Lung (tissue), 12 donors: ENCODE data around the gene INPP4B. TPM values are rescaled to one million over a fixed set of nuclear protein-coding genes. Genes with fewer than 3 reads are reported as not detected.
A peak's percentile ranks its signal among the peaks of the same experiment; 100 is the strongest.

Experiments
- ATAC-seq: fragments of 200-7000 bp; cut with Tn5 transposase; one replicate; pipeline ENCODE4 v1.9.1; 2020; ENCODE audit warnings: moderate number of reproducible peaks; ENCODE audit not compliant: insufficient read depth, low FRiP score
- DNase-seq, 3 donors: peaks; one replicate each; pipeline ENCODE4 v3.0.0-alpha.2; 2013 to 2017
- H3K27ac ChIP-seq, 2 donors: one replicate each; pipeline ENCODE4 v1.5.1; 2013; ENCODE audit warnings: mild to moderate bottlenecking in 2 of 2, moderate library complexity in 2 of 2, control low read depth in 1 of 2, inconsistent platforms in 1 of 2, low read depth in 1 of 2, low read length in 1 of 2
- H3K27me3 ChIP-seq, 3 donors: one replicate each; pipeline ENCODE4 v1.5.1; 2013; ENCODE audit warnings: low read length in 2 of 3; ENCODE audit not compliant: control insufficient read depth in 3 of 3, insufficient read depth in 3 of 3
- H3K36me3 ChIP-seq, 4 donors: one replicate each; pipeline ENCODE4 v1.5.1; 2013; ENCODE audit warnings: low read length in 4 of 4, mild to moderate bottlenecking in 1 of 4, moderate library complexity in 1 of 4; ENCODE audit not compliant: control insufficient read depth in 4 of 4, insufficient read depth in 4 of 4
- H3K4me1 ChIP-seq, 5 donors: one replicate each; pipeline ENCODE4 v1.5.1; 2013; ENCODE audit warnings: low read length in 5 of 5, mild to moderate bottlenecking in 2 of 5, moderate library complexity in 1 of 5; ENCODE audit not compliant: control insufficient read depth in 5 of 5, insufficient read depth in 5 of 5
- H3K4me3 ChIP-seq: one replicate; pipeline ENCODE4 v1.5.1; 2013; ENCODE audit warnings: mild to moderate bottlenecking, control low read depth, moderate library complexity
- H3K9ac ChIP-seq, 2 donors: one replicate each; pipeline ENCODE4 v1.5.1; 2013; ENCODE audit warnings: low read length in 2 of 2, control low read depth in 1 of 2; ENCODE audit not compliant: insufficient read depth in 1 of 2
- H3K9me3 ChIP-seq, 4 donors: one replicate each; pipeline ENCODE4 v1.5.1; 2013; ENCODE audit warnings: low read length in 3 of 4, mild to moderate bottlenecking in 1 of 4, moderate library complexity in 1 of 4; ENCODE audit not compliant: control insufficient read depth in 4 of 4, insufficient read depth in 3 of 4
- CTCF ChIP-seq: IDR thresholded peaks from 2 replicates; pipeline ENCODE4 v1.5.1; 2012; ENCODE audit warnings: mild to moderate bottlenecking; ENCODE audit errors: control extremely low read depth, extremely low read depth
- WGBS, 2 donors: extraction: QIAGEN DNeasy Blood & Tissue Kit; methylation state at CpG; one replicate each; pipeline ENCODE4 v1.1.7; 2013; 5-methylcytosine and 5-hydroxymethylcytosine counted together
- polyA plus RNA-seq, 2 donors: library from polyadenylated mRNA; stranded (reverse); fragments of 200-250 nt; gene quantifications; one replicate each; pipeline ENCODE4 v1.2.1, GENCODE V29; 2013
- total RNA-seq, 2 donors: library from RNA; depleted of rRNA in 1 of 2; stranded (reverse); fragments of >200 nt in 1 of 2; gene quantifications; one replicate each; pipeline ENCODE4 v1.2.1, GENCODE V29; 2014 to 2021
- donor health status: control.
- donor health status: control.
- donor health status: Bipolar disorder and iron deficiency.
- donor health status: healthy.
- donor health status: DM: yes; HTN: yes; CAD: no.

The INPP4B gene
- total and polyA plus RNA-seq, 4 donors: 2.4 to 32.6 (median 5.6) TPM

- no peak overlapping the region for H3K4me3 ChIP-seq
- H3K36me3 ChIP-seq: peaks cover 0 to 4% (median 0%) of the 10 kb centered on the region in 4 donors
- H3K27me3 ChIP-seq: no peaks in the 10 kb centered on the region
- no peaks in the 10 kb centered on the region for H3K9me3 ChIP-seq
- peak in 2 of 3 donors; percentile 38 to 51 for DNase-seq
- no peak for TF ChIP-seq CTCF
- H3K9ac ChIP-seq: no peak overlapping the region
- no peak overlapping the region for H3K27ac ChIP-seq
- no peak for ATAC-seq
- WGBS, 2 donors: 62 to 88% methylated on average over 2 of the region's 2 CpGs
- peaks cover 0 to 15% (median 3%) of the 10 kb centered on the region in 5 donors for H3K4me1 ChIP-seq
Observed at GRCh38 chr4:142316025-142316424, 530.1 kb downstream of the INPP4B start.

- peaks cover 0 to 4% (median 0%) of the 10 kb centered on the region in 4 donors for H3K36me3 ChIP-seq
- no peak overlapping the region for H3K4me3 ChIP-seq
- ATAC-seq (no peak), DNase-seq (peak; percentile 11 to 61 (median 22))
- H3K4me1 ChIP-seq: peaks cover 0 to 15% (median 3%) of the 10 kb centered on the region in 5 donors
- H3K9ac ChIP-seq: no peak overlapping the region
- no peak overlapping the region for H3K27ac ChIP-seq
- WGBS, 2 donors: 61 to 65% methylated on average over 7 of the region's 7 CpGs
- H3K9me3 ChIP-seq: no peaks in the 10 kb centered on the region
- no peak for TF ChIP-seq CTCF
- no peaks in the 10 kb centered on the region for H3K27me3 ChIP-seq
Observed at GRCh38 chr4:142314686-142315085, 531.4 kb downstream of the INPP4B start.

- DNase-seq (no peak), ATAC-seq (no peak)
- WGBS, 2 donors: 21 to 47% methylated on average over 1 of the region's 1 CpG
- H3K9me3 ChIP-seq: no peaks in the 10 kb centered on the region
- no peaks in the 10 kb centered on the region for H3K27me3 ChIP-seq
- H3K4me1 ChIP-seq: peaks cover 0 to 15% (median 3%) of the 10 kb centered on the region in 5 donors
- no peak overlapping the region for H3K4me3 ChIP-seq
- H3K27ac ChIP-seq: no peak overlapping the region
- no peak overlapping the region for H3K9ac ChIP-seq
- no peak for TF ChIP-seq CTCF
- peaks cover 0 to 4% (median 0%) of the 10 kb centered on the region in 4 donors for H3K36me3 ChIP-seq
Observed at GRCh38 chr4:142314247-142314646, 531.9 kb downstream of the INPP4B start.

GRCh38 chr4:142312391-142312790 lies 533.7 kb downstream of the INPP4B start:
- H3K4me3 ChIP-seq: no peak overlapping the region

More at GRCh38 chr4:142312391-142312790, 533.7 kb downstream of the INPP4B start:
- no peak for ATAC-seq
- H3K27me3 ChIP-seq: no peaks in the 10 kb centered on the region
- no peak overlapping the region for H3K27ac ChIP-seq
- DNase-seq: no peak
- peaks cover 0 to 4% (median under 1%) of the 10 kb centered on the region in 4 donors for H3K36me3 ChIP-seq
- no peak for TF ChIP-seq CTCF
- H3K9ac ChIP-seq: no peak overlapping the region
- 87 to 91% methylated on average over 3 of the region's 3 CpGs for WGBS, 2 donors
- no peaks in the 10 kb centered on the region for H3K9me3 ChIP-seq
- H3K4me1 ChIP-seq: peaks cover 0 to 12% (median 3%) of the 10 kb centered on the region in 5 donors
